OCI-M1 (cell line): ENCODE results near the gene U2AF2.

Experiments
- DNase-seq: peaks from one replicate; lab custom pipeline; 2025; lab: John Stamatoyannopoulos, UW

Gene U2AF2

GRCh38 chr19:55654868-55655647, at the start of gene U2AF2:
Gene U2AF2 (plus strand): TSS chr19:55655035. CDS start chr19:55655105, 70 bp downstream.
- peak; percentile 99 for DNase-seq

DNA sequence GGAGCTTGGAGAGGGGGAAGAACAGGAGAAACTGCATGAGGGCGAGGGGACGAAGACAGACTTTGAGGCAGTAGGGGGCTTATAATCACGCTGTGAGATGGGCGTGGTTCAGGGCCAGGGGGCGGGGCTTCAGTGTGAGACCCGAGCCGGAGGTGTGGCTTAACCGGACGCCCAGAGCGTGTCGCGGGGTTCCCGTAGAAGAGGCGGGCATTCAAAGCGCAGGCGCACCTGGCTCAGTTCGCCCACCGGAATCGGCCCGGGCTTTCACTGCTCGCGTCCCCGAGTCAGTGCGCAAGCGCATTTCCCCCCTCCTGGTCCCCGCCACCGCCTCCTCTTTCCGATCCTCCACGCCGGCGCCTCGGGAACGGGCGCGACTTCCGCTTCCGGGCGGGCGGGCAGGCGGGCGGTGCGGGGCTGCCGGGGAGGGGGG, 49.6 kb upstream of the U2AF2 start:
- peak; percentile 99 for DNase-seq

DNA sequence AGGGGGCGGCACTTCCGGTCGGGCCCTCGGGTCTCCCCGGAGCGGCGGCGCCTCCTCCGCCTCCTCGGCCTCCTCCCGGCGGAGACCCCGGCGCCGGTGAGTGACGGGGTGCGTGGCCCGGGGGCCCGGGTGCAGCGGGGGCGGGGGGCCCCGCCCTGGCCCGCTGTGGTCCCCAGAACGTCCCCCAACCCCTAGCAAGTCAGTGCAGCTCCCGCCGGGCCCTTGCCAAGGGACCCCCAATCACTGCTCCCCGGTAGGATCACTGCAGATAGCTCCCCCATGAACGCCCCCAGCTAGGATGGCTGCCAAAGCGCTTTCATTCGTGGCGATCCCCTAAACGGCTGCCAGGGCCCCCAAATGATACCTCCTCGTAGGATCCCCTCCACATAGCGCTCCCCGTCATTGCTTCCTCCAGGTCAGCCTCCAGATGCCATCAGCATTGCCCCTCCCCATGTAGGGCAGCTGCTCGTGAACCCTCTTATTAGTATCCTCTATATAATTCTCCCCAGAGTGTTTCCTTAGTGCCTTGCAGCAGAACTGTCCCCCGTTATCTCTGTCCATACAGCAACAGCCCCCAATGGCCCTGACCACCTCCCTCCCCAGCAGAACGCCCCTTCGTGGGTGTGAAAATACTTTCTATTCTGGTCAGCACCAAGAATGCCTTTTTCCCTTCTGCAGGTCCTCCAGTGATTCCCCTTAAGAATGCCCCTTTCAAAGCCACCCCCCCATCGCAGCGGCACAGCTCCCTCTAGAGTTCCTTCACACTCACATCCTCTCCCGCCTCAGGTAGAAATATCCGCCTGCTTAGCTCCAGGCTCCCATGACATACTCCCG, 49.0 kb upstream of the U2AF2 start, which contains the start of gene ZNF865:
Gene ZNF865, plus strand, starts transcription at position 11 of the 834 bp plus-strand sequence. CDS start 7,972 bp downstream, outside the sequence.
- DNase-seq, result peak; percentile 93

GRCh38 chr19:55606471-55606787, 48.4 kb upstream of the U2AF2 start:
- no peak for DNase-seq

- DNase-seq, result no peak
Observed at GRCh38 chr19:55606817-55607216, 48.0 kb upstream of the U2AF2 start.

DNA sequence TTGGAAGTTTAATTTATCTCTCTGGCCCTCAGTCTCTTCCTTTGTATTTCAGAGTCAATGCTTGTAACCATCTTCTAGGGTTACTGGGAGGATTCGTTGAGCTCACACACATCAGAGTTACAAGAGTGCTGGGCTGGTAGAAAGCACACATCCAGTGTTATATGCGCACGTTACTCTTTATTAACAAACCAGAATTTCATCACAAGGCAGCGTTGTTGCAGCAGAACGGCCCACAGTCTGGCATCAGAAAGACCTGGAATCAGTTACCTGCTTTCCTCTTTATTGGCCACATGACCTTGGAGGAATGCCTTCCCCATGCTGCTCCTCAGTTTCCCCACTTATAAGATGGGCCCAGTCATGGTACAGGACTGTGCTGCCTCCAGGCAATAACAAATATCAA, 45.5 kb upstream of the U2AF2 start:
- DNase-seq, result no peak

DNA sequence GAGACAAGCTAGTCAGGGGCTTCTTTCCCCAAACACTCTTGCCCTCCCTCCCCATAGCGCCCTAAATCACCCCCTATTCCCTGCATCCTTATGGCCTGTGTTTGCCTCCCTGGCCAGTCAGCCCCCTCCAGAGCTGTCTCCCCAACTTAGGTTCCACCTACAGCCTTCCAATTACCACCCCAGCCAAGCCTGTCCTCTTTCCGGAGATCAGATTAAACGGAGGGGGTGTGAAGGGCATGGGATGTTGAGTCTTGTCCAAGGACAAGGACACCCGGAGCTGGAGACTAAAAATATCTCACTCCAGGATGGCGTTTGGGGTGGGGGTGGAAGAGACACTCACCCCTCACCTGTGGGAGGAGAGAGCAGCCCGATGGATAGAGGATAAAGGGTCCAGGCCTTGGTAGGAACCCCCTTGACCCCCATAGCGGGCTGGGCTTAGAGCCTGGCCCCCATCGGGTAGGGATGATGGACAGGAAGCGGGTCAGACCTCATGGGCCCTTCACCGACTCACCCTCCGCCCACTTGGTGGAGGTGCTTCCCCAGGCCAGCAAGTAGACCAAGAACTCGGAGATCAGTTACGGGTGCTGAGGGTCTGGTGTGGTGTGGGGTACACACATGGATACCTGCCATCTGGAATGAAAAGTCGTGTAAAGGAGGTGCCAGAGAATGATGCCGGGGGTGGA, 43.4 kb upstream of the U2AF2 start:
- DNase-seq, result no peak

DNA sequence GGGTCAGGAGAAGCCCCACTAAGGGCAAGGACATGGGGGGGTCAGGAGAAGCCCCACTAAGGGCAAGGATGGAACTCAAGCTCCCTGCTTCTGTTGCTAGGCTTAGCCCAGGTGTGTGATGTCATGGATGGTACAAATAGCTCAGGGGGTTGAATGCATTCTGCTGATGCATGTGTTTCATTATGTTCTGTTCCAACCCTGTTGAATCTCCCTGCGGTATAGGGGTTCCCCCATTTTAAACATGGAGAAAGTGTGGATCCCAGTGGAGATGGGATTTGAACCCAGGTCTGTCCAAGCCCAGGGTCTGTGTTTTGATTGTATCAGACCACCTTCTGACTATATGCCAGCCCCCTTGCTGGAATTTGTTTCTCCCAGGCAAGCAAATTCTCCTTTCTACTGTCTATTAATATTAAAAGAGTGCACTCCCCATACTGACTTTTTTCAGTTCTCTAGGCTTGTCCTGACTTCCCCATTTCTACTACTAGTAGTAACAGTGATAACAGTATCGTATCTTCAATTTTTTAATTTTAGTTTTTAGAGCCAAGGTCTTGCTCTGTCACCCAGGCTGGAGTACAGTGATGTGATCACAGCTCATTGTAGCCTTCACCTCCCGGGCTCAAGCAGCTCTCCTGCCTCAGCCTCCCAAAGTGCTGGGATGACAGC, 42.7 kb upstream of the U2AF2 start:
- DNase-seq, result no peak

DNA sequence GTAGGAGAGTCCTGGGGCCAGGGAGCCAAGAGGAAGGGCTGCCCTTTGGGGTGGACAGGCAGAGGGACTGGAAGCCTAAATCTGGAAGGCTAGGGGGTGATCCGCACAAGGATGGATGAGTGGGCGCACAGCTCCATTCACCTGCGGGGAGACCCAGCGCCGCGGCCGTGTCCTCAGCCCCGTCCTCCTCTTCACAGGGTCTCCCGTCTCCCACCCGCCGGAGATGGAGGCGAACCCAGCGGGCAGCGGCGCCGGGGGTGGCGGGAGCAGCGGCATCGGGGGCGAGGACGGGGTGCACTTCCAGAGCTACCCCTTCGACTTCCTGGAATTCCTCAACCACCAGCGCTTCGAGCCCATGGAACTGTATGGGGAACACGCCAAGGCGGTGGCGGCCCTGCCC, 41.4 kb upstream of the U2AF2 start:
- DNase-seq, result no peak

DNA sequence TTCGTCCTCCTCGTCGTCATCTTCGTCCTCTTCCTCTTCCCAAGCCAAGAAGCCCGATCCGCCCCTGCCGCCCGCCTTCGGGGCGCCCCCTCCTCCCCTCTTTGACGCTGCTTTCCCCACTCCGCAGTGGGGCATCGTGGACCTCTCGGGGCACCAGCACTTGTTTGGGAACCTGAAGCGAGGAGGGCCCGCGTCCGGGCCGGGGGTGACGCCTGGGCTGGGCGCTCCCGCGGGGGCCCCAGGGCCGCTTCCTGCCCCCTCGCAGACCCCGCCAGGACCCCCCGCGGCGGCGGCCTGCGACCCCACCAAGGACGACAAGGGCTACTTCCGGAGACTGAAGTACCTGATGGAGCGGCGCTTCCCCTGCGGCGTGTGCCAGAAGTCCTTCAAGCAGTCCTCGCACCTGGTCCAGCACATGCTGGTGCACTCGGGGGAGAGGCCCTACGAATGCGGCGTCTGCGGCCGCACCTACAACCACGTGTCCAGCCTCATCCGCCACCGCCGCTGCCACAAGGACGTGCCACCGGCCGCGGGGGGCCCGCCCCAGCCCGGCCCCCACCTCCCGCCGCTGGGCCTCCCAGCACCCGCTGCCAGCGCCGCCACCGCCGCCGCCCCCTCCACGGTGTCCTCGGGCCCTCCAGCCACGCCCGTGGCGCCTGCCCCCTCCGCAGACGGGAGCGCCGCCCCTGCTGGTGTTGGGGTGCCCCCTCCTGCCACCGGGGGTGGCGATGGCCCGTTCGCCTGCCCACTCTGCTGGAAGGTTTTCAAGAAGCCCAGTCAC, 40.7 kb upstream of the U2AF2 start:
- DNase-seq, result no peak

GRCh38 chr19:55614711-55615542, 39.9 kb upstream of the U2AF2 start:
- DNase-seq, result no peak

GRCh38 chr19:55615543-55616394, 39.1 kb upstream of the U2AF2 start:
- no peak for DNase-seq

DNA sequence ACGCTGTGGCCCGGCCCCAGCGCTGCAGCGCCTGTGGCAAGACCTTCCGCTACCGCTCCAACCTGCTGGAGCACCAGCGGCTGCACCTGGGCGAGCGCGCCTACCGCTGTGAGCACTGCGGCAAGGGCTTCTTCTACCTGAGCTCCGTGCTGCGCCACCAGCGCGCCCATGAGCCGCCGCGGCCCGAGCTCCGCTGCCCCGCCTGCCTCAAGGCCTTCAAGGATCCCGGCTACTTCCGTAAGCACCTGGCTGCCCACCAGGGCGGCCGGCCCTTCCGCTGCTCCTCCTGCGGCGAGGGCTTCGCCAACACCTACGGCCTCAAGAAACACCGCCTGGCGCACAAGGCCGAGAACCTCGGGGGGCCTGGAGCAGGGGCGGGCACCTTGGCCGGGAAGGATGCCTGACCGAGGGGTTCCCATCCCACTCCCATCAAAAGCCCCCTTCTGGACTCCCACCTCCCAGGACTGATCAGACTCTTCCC, 38.4 kb upstream of the U2AF2 start:
- DNase-seq, result no peak

- DNase-seq, result no peak
Observed at GRCh38 chr19:55617426-55617825, 37.4 kb upstream of the U2AF2 start.

DNA sequence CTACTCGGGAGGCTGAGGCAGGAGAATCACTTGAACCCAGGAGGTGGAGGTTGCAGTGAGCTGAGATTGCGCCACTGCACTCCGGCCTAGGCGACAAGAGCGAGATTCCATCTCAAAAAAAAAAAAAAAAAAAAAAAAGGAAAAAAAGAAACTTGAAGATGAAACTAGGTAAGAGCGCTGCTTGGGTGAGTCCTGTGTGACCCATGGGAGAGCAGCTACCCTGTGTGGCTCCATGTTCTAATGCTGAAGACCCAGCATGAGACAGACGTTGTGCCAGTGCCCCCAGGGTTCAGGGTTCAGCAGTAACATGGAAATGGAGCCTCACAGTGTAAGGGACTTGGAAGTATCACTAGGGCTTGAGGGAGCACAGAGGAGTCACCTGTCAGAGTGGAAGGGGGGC, 36.4 kb upstream of the U2AF2 start:
- no peak for DNase-seq

DNA sequence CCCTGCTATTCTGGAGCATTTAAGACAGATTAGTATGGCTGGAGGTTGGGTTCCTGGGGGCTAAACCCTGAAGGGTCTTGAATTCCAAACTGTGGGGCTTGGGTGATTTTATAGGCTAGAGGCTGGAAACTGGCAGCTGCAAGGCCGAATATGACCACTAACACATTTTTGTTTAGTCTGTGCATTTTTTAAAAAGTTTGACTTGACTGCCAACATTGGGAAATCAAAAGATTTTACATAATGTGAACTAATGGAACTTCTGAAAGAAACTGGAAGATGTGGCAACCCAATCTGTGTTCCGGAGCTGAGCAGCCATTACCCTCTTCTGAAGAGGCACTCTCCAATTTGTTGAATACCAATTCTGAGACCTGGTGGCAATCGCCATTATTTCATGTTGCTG, 35.5 kb upstream of the U2AF2 start:
- no peak for DNase-seq

GRCh38 chr19:55620410-55621204, 34.2 kb upstream of the U2AF2 start:
- DNase-seq, result peak; percentile 16

GRCh38 chr19:55621205-55621672, 33.6 kb upstream of the U2AF2 start:
- no peak for DNase-seq
